Esophagus squamous epithelium (tissue), 5 donors: Measurements from ENCODE around the gene TCF12. TPM values are rescaled to one million over a fixed set of nuclear protein-coding genes. Genes with fewer than 3 reads are reported as not detected.

Source experiments
- DNase-seq: peaks from one replicate; lab custom pipeline; 2025; lab: John Stamatoyannopoulos, UW
- H3K27ac ChIP-seq, 4 donors: fragments of 200-600 bp; sonication (generic); one replicate each; pipeline ENCODE4 v1.5.1; 2016 to 2019; ENCODE audit warnings: mild to moderate bottlenecking in 1 of 4
- H3K27me3 ChIP-seq, 4 donors: fragments of 200-600 bp; sonication (generic); 1 replicate in 3 of 4; 2 replicates in 1 of 4; pipeline versions ENCODE4 v1.5.1 to v1.6.0; 2017 to 2021; ENCODE audit warnings: antibody characterized with exemption in 1 of 4
- H3K36me3 ChIP-seq, 3 donors: fragments of 200-600 bp; sonication (generic); one replicate each; pipeline ENCODE4 v1.5.1; 2016 to 2019
- H3K4me1 ChIP-seq, 3 donors: fragments of 200-600 bp; sonication (generic); one replicate each; pipeline ENCODE4 v1.5.1; 2017 to 2019
- H3K4me3 ChIP-seq, 4 donors: fragments of 200-600 bp; sonication (generic); 1 replicate in 3 of 4; 2 replicates in 1 of 4; pipeline ENCODE4 v1.5.1; 2016 to 2019; ENCODE audit warnings: mild to moderate bottlenecking in 2 of 4, moderate library complexity in 1 of 4
- H3K9me3 ChIP-seq, 3 donors: fragments of 200-600 bp; sonication (generic); one replicate each; pipeline ENCODE4 v1.5.1; 2016 to 2019
- POLR2A ChIP-seq, 4 donors: fragments of 450-650 bp; IDR thresholded peaks; one replicate each; pipeline ENCODE4 v1.6.1; 2017; ENCODE audit warnings: antibody characterized with exemption in 4 of 4, mild to moderate bottlenecking in 4 of 4, moderate library complexity in 3 of 4
- WGBS, 2 donors: methylation state at CpG; one replicate each; pipeline ENCODE4 v1.1.5; 2018; 5-methylcytosine and 5-hydroxymethylcytosine counted together
- intact Hi-C: fragments of 100-400 bp; cut with DNase I; formaldehyde crosslinking; loops from one replicate; pipeline ENCODE4 v1.15.0; 2022
- total RNA-seq, 4 donors: library from RNA; depleted of rRNA; stranded (reverse); fragments of >200 nt; gene quantifications; one replicate each; pipeline ENCODE4 v1.1.0, GENCODE V29; 2016
- TF ChIP-seq, protein P1 (sequence below), 6 experiments: fragments of 450-650 bp in 4 of 6; fragments of 200-600 bp in 2 of 6; sonication (generic) in 2 of 6; IDR thresholded peaks; one replicate each; pipeline ENCODE4 v1.5.1; 2016 to 2019; ENCODE audit warnings: antibody characterized with exemption in 6 of 6, mild to moderate bottlenecking in 4 of 6, moderate library complexity in 4 of 6
- donor health status: DM: yes; HTN: yes; CAD: no.

The TCF12 gene
- total RNA-seq, 4 donors from 2014 or later: 28.5 to 90.4 (median 51.3) TPM

DNA sequence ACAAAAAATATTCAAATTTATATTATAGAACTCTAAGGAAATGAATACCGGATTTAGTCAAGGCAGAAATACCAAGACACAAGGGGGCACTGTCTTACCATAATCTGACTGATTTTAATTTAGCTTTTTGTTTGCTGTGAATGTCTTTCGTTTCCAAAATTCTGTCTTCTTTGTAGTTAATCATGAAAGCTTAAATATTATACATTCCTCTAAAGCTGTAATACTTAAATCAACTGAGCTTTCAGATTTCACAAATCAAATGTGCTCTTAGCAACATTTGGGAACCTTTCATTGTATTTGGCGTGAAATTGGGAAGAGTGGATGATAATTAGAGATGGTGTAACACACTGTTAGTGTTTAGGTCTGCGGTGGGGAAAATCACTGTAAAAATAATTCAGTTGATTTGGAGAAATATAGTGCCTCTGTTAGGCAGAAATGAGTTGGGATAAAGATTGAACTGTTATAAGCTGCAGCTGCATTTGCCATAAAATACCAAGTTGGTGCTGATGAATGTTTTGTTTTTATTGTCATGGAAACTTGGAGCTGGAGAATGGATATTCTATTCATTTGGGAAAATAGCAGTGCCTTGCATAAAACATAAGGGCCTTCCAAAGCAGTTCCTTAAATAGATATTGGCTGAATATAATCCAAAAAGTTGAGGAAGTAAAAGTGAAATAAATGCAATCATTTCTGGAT lies 228.2 kb downstream of the TCF12 start:
- DNase-seq: no peak
- Histone ChIP-seq H3K27me3 (no peaks in the 10 kb centered on the region), H3K4me1 (peaks cover 9 to 58% (median 18%) of the 10 kb centered on the region in 3 donors), H3K27ac (peak overlapping the region in 2 of 4 donors; percentile 23 to 29), H3K9me3 (peaks cover 0 to 5% (median 0%) of the 10 kb centered on the region in 3 donors), H3K36me3 (peaks cover 0 to 5% (median 0%) of the 10 kb centered on the region in 3 donors), H3K4me3 (peak overlapping the region in 2 of 4 donors; percentile 19 to 40)
- WGBS, 2 donors: 12 to 14% methylated on average over 4 of the region's 4 CpGs
- TF ChIP-seq, protein P1, sequence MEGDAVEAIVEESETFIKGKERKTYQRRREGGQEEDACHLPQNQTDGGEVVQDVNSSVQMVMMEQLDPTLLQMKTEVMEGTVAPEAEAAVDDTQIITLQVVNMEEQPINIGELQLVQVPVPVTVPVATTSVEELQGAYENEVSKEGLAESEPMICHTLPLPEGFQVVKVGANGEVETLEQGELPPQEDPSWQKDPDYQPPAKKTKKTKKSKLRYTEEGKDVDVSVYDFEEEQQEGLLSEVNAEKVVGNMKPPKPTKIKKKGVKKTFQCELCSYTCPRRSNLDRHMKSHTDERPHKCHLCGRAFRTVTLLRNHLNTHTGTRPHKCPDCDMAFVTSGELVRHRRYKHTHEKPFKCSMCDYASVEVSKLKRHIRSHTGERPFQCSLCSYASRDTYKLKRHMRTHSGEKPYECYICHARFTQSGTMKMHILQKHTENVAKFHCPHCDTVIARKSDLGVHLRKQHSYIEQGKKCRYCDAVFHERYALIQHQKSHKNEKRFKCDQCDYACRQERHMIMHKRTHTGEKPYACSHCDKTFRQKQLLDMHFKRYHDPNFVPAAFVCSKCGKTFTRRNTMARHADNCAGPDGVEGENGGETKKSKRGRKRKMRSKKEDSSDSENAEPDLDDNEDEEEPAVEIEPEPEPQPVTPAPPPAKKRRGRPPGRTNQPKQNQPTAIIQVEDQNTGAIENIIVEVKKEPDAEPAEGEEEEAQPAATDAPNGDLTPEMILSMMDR (IDR thresholded peaks at IDR 0.05): peak; percentile 49 to 76 (median 74)
- TF ChIP-seq POLR2A (IDR thresholded peaks at IDR 0.05): no peak
- intact Hi-C loops: loop anchor here (5.0 kb wide), 1 partner anchor 161 kb away; no protein-coding TSS in a partner anchor

DNA sequence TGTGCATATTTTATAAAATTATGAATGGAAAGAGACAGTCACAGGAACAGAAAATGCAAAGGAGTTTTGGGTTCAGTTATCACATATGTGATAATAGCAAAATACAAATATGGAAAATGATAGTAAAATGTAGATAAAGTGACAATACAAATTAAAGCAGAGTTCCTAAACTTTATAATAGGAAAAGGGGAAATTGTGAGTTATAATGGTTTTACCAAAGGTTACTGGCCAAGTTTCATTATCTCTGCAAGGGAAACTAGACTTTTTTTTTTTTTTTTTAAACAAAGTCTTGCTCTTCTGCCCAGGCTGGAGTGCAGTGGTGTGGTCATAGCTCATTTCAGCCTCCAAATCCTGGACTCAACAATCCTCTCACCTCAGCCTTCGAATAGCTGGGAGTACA lies 229.2 kb downstream of the TCF12 start:
- Histone ChIP-seq H3K27ac (no peak overlapping the region), H3K9me3 (peaks cover 0 to 11% (median 0%) of the 10 kb centered on the region in 3 donors), H3K4me1 (peaks cover 9 to 59% (median 18%) of the 10 kb centered on the region in 3 donors), H3K4me3 (no peak overlapping the region), H3K36me3 (peaks cover 0 to 10% (median 0%) of the 10 kb centered on the region in 3 donors), H3K27me3 (no peaks in the 10 kb centered on the region)
- DNase-seq: no peak
- TF ChIP-seq, protein P1 (IDR thresholded peaks at IDR 0.05): no peak
- TF ChIP-seq POLR2A (IDR thresholded peaks at IDR 0.05): no peak
- intact Hi-C loops: loop anchor here (5.0 kb wide), 1 partner anchor 160 kb away; no protein-coding TSS in a partner anchor
- 80 to 94% methylated on average over 1 of the region's 1 CpG for WGBS, 2 donors

DNA sequence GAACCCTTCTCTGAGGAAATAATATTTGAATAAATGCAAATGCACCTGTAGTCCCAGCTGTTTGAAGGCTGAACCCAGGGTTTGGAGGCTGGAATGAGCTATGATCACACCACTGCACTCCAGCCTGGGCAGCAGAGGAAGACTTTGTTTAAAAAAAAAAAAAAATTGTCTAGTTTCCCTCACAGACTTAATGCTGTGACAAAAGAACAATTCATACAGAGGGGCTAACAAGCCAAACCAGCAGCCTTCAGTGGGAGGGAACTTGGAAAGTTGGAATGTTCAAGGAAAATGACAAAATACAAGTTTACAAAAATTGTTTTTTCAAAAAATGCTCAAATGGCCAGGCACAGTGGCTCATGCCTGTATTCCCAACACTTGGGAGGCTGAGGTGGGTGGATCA lies 229.8 kb downstream of the TCF12 start:
- H3K4me3 ChIP-seq: no peak overlapping the region
- no peak overlapping the region for H3K27ac ChIP-seq
- peaks cover 0 to 11% (median 0%) of the 10 kb centered on the region in 3 donors for H3K9me3 ChIP-seq
- peaks cover 9 to 65% (median 18%) of the 10 kb centered on the region in 3 donors for H3K4me1 ChIP-seq
- intact Hi-C loops: loop anchor here (5.0 kb wide), 1 partner anchor 159 kb away; no protein-coding TSS in a partner anchor
- no peak for DNase-seq
- no peaks in the 10 kb centered on the region for H3K27me3 ChIP-seq
- TF ChIP-seq POLR2A (IDR thresholded peaks at IDR 0.05): no peak
- TF ChIP-seq, protein P1 (IDR thresholded peaks at IDR 0.05): no peak
- H3K36me3 ChIP-seq: peaks cover 0 to 10% (median 0%) of the 10 kb centered on the region in 3 donors

DNA sequence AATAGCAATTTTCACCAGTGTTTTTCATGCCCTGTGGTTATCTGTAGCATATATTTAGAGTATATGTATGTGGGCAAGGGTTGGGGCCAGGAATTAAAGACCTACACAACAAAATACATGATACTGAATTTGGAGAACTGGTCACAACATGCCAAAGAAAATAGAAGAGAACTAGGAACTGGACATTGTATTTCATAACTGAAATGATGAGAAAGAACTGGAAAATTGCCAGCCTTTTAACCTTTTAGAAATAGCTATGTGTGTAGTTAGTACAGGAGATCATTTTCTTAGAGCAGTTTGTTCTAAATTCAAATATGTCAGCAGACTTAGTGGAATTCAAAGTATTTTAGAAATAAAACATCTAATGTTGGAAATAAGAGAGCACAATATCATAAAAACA lies 230.8 kb downstream of the TCF12 start:
- H3K4me1 ChIP-seq: peaks cover 9 to 63% (median 18%) of the 10 kb centered on the region in 3 donors
- no peak overlapping the region for H3K27ac ChIP-seq
- no peak overlapping the region for H3K4me3 ChIP-seq
- intact Hi-C loops: loop anchor here (5.0 kb wide), 1 partner anchor 158 kb away; no protein-coding TSS in a partner anchor
- H3K27me3 ChIP-seq: no peaks in the 10 kb centered on the region
- TF ChIP-seq, protein P1 (IDR thresholded peaks at IDR 0.05): no peak
- DNase-seq: no peak
- H3K36me3 ChIP-seq: peaks cover 0 to 10% (median 0%) of the 10 kb centered on the region in 3 donors
- H3K9me3 ChIP-seq: peaks cover 0 to 11% (median 0%) of the 10 kb centered on the region in 3 donors
